ENCODE data around the gene IL4I1.
A peak's percentile ranks its signal among the peaks of the same experiment; 100 is the strongest.

IL4I1 gene

DNA sequence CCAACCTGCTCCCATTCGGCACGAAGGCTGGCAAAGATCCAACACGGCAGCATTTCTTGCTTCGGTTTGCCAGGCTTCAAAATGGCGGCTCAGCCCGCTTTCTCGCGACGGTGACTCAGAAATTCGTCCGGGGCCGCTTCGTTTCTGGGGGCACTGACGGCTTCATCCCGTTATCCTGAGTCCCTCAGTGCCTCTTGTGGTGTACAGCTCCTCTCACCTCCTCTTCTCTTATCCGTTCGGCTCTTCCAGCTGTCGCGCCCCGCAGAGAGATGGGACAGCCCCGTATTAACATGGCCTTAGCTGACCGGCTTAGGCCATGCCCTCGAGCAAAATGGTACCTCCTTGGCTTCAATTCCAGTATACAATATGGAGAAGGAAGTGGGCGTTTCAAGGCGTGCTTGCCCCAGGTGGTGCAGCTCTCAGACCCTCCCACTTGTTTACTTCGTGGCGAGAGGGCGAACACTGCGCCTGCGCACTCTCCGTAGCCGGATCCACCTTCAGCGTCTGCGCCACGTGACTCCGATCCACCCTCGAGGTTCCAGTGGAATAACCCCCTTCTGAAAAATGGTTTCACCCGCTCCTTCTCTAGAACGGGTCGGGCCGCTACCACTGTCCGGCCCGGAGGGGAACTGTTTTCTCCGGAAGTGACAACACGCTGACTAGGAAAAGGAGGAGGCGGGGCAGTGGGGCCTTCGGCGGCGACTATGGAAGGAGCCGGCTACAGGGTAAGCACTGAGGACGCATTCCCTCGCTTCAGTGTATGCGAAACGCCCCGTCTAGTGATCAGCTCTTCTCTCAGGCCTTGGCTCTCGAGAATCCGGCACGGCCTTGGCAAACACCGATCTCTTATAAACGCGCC, 19.4 kb downstream of the IL4I1 start, which contains the start of the genes AKT1S1 and TBC1D17:
AKT1S1 (minus strand) TSS at position 336 of the 859 bp plus-strand sequence. CDS start 4,060 bp downstream, outside the sequence.
TBC1D17 (plus strand) TSS at position 683 of the 859 bp plus-strand sequence; CDS start at position 705, 22 bp downstream.
- peak; percentile 100 for DNase-seq

DNA sequence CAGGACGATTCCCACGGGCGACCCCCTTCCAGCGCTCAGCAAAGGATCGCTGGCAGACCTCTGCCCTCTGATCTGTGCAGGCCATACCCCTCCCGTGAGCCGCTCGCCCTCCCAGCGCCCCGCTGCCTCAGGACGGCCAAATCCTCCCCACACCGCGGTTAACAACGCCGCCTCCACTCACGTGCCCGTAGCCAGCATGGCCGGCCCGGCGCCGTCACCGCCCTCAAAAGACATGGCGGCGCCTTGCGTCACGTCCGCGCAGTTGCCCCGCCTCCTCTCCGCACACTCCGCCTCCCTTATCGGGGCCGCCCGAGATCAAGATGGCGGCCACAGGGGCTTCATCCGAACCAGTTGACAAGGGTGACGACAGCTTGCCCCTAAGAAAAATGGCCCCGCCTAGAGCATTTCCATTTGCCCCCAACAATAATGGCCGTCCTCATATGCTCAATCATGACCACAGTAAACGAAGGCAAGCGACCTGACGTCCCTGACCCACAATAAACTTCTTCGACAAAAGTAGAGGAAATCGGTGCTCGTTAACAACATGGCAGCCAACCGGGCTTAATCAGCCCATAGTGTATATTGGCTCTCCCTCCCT, 20.2 kb downstream of the IL4I1 start:
- DNase-seq = peak; percentile 99

DNA sequence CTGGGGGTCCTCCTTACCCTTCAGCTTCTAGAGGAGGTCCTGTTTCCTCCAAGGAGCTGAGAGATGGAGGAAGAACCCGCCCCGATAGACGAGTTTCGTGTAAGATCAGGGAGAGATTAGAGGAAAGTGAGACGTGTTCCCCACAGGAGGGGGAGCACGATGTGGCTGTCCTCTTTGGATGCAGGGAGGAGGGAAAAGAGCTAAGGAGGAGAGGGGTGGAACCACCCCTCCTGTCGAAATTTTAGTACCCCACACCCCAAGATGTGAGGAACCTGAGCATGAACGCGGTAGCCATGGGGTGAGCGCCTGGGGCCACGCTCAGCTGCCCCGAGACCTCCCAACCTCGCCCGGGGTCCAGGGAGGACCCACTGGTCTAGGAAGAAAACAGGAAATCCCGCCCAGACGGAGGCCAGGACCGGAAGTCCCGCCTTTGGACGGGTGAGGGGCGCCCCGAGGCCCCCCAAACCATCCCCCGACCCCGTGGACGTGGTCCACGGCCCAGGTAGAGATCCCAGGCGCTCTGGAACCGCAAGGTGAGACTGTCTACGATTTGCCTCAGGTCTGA, 20.7 kb downstream of the IL4I1 start:
- DNase-seq = peak; percentile 63

DNA sequence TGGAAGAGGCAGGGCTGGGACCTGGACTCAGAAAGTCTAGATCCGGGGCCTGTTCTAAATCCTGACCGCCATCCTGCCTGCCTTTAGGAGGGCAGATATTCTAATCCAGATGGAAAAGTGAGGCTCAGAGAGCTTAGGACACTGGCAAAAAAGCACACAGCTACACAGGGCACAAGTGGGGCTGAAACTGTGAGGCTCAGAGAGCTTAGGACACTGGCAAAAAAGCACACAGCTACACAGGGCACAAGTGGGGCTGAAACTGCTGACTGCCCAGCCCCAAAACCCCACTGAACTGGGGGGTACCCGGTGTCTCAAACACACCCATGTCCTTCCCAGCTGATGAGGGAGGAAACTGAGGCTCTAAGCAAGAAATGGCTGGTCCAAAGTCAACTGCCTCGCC, 21.5 kb downstream of the IL4I1 start:
- no peak for DNase-seq

DNA sequence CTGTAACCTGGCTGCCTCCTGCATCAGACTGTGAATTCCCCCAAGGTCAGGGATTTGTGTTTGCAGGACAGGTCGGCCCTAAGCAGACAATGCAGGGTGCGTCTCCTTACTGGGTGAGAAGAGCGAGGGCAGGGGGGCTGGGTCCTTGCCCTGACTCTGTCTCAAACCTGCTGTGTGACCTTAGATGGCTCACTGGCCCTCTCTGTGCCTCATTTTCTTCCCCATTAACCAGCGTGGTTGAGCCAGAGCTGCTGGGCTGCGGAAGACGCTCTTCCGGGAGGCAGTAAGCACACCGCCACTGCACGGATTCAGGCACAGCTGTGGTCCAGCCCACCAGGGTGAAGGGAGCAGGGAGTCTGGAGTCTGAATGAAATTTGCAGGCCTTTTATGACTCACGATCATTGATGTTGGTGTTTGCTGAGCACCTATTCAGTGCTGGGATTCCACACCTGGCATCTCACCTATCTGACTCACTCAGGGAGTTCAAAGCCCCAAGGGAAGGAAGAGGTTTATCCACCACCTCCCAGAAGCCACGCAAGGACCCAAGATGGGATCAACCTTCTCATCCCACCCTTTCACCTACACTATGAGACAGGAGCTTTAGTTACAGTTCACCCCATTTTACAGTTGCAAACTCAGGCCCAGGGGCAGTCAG, 22.1 kb downstream of the IL4I1 start:
- DNase-seq = no peak

DNA sequence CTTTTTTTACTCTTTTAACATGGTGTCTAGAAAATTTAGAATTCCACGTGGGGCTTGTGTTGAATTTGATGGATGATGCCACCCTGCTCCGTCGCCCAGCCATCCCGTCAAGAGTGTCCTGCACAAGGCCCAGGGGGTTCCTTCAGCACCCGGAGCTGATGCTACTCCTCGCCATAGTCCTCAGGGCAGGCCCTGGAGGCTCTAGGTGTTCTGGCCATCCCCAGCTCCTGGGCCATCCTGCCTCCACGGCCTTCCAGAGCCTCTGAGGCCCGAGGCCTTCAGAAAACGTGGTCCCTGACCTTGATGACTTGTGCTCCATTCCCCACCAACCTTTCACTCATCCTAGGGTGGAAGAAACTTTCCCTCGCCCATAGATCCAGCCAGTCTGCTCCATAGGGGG, 22.9 kb downstream of the IL4I1 start:
- DNase-seq = no peak

DNA sequence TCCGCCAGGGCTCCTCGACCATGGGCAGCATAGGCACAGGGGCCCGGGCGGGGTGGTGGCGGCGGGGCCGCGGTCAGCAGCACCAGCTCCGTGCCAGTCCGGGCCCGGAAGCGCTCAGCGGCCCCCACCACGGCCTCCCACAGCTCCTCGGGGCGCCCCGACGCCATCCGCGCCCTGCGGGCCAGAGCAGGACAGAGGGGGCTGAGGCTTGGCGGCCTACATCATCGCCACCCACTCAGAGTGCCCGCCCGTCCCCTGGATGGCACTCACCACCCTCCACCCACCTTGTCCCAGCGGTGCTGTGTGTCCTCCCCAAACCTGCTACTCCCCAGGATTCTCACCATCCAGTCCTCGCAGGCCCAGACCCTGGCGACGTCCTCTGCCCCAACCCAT, 23.6 kb downstream of the IL4I1 start:
- no peak for DNase-seq

DNA sequence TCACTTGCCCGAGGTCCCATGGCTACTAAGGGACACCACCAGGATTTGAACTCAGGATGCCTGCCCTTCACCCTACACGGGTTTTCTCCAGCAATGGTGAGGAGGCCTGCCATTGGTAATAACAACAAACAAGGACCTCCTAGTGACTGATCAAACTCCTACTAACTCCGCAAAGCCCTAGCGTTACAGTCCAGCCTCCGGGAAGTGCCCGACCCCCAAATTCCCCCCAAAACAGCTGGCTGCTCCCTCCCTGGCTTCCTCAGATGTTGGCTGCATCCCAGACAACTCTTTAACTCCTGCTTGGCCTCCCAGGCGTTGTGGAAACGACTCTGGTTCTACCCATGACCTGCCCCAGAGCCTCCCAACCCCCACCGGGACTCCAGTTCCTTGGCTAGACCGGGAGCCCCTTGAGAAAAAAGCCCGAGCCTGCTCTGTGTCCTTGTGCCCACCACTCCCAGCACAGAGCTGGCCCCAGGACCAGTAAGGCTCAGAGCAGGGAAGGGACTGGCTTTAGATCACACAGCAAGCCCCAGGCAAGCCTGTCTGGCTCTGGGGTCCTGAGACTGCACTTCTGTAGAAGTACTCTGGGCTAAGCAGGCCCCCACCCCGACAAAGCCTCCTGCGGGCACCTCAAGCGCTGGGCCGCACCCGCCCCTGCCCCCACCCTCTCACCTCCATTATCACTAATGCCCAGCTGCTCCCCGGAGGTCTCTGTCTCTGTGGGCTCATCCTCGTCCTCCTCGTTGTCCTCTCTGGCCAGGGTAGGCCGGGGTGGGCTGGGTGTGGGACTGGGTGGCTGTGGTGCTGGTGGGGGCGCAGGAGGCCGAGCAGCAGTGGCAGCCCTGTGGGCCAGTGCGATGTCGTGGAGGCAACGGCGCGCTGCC, 24.2 kb downstream of the IL4I1 start:
- no peak for DNase-seq

DNA sequence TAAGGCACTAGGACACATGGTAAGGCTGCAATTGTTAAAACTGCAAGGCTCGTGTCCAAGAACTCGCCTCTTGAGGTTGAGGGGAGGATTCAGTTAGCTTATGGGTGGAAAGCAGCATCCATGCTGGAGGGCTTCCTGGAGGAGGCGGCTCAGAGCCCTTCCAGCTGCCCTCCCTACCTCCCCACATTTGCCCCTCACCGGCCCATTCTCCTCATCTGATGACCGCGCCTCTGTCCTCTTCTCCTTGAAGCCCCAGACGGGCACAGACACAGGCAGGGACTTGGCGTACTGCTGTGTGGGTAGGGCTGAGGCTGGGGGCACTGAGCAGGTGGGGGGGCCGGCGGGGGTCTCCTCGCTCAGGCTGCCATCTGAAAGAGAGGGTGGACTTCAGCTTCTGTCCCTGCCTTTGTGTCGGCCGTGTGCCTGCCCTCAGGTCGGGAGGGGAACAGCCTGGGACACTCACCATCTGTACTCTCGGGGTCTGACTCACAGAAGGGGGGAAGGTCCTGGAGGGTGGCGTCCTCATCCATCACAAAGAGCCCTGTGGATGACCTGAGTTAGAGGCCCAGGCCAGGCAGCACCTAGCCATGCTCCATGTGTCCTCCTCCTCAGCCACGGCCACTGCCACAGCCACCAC, 25.2 kb downstream of the IL4I1 start:
- no peak for DNase-seq

DNA sequence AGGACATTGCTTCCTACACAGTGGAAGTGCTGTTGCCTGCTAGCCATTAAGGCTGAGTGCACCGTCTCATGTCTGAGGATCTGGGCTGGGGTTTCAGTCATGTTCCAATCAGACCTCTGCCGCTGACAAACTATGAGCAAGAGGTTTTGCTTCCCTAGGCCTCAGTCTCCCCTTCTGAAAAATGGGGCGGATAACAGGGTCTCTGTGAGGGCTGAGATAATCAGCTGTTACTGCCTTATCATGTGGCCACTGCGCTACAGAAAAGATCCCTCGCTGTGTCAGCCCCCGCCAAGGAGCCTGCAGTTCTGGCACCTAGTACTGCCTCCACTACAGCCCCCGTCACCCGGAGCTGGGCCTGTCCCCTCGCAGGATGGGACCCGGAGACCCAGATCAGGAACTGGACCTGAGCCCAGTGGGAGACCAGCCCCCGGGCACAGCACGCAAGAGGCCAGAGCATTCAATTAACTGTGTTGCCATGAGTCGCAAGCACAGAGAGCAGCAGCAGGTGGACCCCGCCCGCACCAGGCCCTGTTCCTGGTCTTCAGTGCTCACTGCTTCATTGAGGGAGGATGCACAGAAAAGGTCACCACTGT, 26.3 kb downstream of the IL4I1 start:
- DNase-seq = no peak

DNA sequence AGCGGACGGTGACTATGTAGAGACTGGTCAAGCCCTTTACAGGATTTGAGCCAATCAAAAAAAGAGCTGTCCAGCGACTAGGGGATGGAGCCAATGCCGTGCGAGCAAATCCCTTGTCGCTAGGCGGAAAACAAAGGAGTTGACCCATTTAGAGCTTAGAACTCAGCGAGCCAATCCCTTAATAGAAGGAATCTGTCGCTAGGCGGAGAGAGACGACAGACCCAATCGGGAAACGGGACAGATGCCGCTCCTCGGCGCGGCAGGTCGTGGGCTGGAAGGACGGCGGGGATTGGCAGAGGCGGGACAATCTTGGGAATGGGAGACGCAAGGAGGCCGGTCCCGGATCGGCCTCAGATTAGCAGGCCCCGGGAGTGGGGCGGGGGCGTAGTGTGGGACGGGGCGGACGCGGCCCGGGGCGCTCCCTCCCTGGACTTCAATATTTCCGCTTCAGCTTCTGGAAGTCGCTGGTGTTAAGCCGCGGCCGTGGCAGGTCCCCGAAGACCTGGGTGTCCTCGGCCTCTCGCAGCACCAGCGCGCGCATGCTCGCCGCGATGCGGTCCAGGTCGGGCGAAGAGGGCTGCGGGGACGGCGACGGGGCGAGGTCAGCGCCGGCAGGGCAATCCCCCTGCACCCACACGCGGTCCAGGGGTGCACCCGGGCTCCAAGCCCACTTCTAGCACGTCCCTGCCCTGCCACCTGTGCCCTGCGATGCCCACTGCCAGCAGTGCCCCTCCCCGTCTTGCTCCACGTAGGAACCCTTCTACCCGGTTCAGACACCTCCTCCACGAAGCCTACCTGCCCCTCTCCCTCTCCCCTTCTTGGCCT, 27.0 kb downstream of the IL4I1 start:
- DNase-seq = peak; percentile 100

DNA sequence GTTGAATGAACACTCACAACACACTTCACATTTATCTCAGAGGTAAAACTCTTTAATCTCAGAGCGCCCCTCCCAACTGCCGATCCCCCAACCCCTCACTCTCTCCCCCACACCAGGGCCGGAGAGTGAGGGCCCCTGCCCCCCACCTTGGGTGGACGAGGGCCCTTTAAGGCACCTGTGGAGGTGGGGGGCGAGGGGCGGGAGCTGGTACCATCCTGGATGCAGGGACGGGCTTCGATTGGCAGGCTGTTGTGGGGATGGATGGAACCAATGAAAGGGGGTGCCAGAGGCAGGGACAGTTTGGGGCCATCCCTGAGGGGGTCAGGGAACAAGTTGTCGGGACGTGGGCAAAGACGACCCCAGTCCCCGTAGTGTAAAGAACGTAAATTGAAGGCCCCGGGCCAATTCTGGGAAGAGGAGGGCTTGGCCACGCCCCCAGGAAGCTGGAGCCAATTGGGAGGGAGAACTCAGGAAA, 27.6 kb downstream of the IL4I1 start:
- DNase-seq = no peak

DNA sequence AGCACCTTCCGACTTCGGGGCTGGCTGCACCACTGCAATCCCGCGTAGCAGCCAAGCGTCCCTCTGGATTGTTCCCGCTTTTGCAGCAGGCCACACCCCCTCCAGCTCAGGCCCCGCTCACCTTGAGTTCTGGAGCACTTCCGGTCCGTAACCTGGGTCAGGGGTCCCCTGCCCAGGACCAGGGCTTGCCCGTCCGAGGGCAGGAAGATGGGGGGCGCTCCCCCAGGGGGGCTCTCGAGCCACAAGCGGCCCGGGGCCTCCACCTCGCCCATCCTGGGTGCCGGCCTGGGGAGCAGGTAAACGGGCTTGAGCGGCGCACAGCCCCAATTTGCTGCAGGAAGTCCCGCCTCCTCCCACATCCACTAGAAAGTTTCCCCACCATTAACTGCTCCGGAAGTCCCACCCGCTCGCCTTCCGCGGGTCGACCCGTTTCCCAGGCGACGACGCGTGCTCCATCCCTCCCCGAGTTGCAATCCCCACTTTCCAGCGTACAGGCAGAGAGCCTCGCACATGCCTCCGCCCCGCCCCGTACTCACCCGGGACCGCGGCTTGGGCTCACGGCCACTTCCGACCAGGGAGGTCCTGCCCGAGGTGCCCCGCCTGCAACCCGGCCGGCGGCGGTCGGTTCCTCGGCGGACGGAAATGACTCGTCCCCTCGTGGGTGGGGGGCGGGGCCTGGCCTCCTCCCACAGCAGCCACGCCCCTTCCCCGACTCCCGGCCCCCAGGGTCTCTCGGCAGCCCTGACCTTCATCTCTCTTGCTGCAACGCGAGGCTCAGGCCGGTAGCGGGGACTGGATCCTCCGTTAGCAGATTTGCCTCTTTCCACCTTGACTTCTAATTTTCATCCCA, 29.5 kb downstream of the IL4I1 start, which contains the start of gene PNKP:
PNKP (minus strand) TSS at position 644 of the 850 bp plus-strand sequence; CDS start at position 272, 372 bp downstream.
- peak; percentile 95 for DNase-seq

DNA sequence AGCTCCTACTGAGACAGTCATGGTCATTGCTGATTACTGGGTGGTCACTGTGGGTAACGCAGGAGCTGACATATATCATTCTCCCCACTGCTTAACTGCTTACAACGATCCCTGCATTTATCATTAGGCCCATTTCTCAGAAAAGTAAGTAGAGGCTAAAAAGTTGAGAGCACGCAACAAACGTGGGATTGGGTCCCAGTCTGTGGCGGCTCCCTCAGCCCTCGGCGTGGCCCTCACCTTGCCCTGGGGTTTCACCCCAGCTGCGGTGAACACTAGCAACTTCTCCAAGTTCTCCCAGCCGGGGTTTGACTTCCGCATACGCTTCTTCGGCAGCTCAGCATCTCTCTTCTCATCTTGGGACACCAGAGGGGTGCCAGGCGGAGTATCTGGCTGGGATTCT, 31.8 kb downstream of the IL4I1 start:
- DNase-seq = no peak

DNA sequence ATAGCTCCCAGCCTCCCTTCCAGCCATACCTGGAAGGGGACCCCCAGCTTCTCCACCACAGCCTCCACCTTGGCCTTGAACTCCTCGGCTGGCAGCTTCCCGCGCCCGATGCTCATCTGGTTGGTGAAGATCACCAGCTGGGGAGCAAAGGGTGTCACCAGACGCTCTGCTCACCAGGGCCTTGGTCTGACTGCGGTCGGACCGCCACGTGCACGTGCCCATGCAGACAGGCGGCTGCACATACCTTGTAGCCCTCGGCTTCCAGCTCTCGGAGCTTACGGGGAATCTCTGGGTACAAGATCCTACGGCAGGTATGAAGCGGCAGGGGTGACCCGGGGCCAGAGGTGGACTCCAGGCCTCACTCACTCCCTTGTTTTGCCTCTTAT, 32.8 kb downstream of the IL4I1 start:
- DNase-seq = no peak

DNA sequence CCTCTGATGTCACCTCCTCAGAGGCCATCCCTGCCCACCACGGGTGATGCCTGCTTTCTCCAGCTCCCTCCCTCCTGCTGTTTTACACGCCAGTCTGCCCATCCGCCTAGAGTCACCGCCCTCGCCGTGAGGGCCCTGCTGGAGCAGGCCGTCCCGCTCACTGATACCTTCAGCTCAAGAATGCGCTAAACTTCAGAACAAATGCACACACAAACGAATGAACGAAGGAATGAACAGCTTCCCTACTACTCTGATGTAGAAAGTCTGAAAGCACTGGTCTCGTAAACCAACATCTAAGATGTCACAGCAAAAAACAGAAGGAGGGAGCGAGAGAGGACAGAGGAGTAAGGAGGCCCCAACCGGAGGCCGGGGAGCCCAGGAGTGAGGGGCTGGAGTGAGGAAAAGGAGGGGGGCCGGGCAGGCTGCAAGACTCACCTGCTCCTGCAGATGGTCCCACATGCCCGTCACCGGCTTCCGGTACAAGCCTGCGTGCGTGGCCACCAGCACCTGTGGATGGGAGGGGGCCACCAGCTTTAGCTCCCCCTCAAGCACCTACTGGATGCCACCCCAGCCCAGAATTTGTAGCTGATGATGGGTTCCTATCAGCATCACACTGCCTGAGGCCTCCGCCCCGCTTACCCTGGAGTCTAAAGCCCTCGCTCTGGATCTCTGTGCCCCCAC, 33.3 kb downstream of the IL4I1 start:
- DNase-seq = no peak

DNA sequence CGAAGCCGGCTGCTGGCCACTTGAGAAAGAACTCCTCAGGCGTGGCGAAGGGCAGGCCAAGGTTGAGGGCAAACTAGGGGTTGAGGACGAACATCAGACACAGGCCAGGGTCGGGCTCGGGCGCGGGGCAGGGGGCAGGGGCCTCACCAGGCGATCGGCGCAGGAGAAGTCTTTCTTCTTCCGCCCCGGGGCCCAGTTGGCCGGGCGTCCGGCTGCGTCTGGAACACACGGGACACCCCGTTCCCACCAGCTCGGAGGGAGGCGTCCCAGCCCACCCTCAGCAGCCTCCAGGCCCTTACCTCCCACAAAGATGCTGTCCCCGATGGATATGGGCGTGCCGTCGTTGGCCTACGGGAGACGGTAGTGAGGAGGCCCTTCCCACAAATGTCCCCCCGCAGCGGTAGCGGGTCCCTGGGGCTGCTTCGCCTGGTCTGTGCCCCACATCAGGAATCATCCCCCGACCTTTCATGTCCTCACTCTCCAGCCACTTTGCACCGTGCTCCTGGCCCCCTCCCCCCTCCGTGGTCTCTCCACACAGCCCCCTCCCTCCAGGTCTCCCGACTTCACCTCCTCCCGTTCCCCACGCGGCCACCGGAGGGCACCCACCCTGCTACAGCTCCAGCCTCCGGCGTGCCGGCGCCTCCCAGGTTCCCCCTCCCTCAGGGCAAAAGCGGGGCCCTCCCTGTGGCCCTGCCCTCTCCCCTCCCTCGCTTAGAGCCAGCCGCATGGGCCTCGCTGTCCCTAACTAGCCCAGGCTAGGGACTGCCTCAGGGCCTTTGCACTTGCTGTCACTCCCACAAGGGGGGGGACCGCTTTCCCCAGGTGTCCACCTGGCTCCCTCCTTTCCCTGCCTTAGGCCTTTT, 34.1 kb downstream of the IL4I1 start:
- no peak for DNase-seq

All from EL (cell line).